ENCODE results near the gene RIBC2. TPM values are rescaled to one million over a fixed set of nuclear protein-coding genes. Genes with fewer than 3 reads are reported as not detected.

Gene RIBC2
- polyA plus RNA-seq, 2 of the 4 experiments (the other 2 are of a cell fraction): 3.0 to 3.8 TPM

- ChIA-PET CTCF (interaction anchor here (1.3 kb wide), 1 partner anchor 124 kb away, joined by 4 read pairs; no protein-coding TSS in a partner anchor), POLR2A (no interaction called here)
- FAIRE-seq (no peak), ATAC-seq (no peak), DNase-seq (ENCODE audit: low read depth in 1 of 2, low spot score in 1 of 2) (no peak)
- no peaks in the 10 kb centered on the region for H3K4me1 ChIP-seq
- H3K27ac ChIP-seq: no peak overlapping the region
- no peak overlapping the region for H3K4me2 ChIP-seq
- H3K9me3 ChIP-seq: no peaks in the 10 kb centered on the region
- H3K4me3 ChIP-seq: no peak overlapping the region
- 88% methylated on average over 10 of the region's 10 CpGs for WGBS (ENCODE audit: missing lambda C conversion rate)
- no peak for TF ChIP-seq HOXB13 (CRISPR knock-in tag; IDR thresholded peaks at IDR 0.05; ENCODE audit: low read depth)
- TF ChIP-seq BCL3 (IDR thresholded peaks at IDR 0.05): no peak
- no peak for TF ChIP-seq FOSL2 (IDR thresholded peaks at IDR 0.05)
- no peak for TF ChIP-seq FOSL2 (CRISPR knock-in tag; IDR thresholded peaks at IDR 0.05)
- TF ChIP-seq REST (IDR thresholded peaks at IDR 0.05): no peak
- TF ChIP-seq ATOH8 (CRISPR knock-in tag; IDR thresholded peaks at IDR 0.05; ENCODE audit: low read depth): no peak
- no peak for TF ChIP-seq SREBF2 (IDR thresholded peaks at IDR 0.05)
- no peak for TF ChIP-seq RARB (CRISPR knock-in tag; IDR thresholded peaks at IDR 0.05)
- TF ChIP-seq PBX3 (IDR thresholded peaks at IDR 0.05): no peak
- no peak for TF ChIP-seq RNF2 (IDR thresholded peaks at IDR 0.05; ENCODE audit: borderline replicate concordance, low read depth)
- TF ChIP-seq CBX8 (IDR thresholded peaks at IDR 0.05): no peak
- TF ChIP-seq JUN (IDR thresholded peaks at IDR 0.05): no peak
- TF ChIP-seq CHD2 (IDR thresholded peaks at IDR 0.05; ENCODE audit: low read length, partially characterized antibody): no peak
- TF ChIP-seq NR3C1 (IDR thresholded peaks at IDR 0.05): no peak
- no peak for TF ChIP-seq RFX5 (IDR thresholded peaks at IDR 0.05)
- no peak for TF ChIP-seq MAX (IDR thresholded peaks at IDR 0.05)
- no peak for TF ChIP-seq POLR2AphosphoS2 (conservative IDR thresholded peaks at IDR 0.05; ENCODE audit: low read length)
- no peak for TF ChIP-seq USF2 (IDR thresholded peaks at IDR 0.05)
- no peak for TF ChIP-seq BHLHE40 (IDR thresholded peaks at IDR 0.05; ENCODE audit: low read depth, low read length)
- no peak for TF ChIP-seq HDAC2 (IDR thresholded peaks at IDR 0.05)
- TF ChIP-seq HES2 (IDR thresholded peaks at IDR 0.05): no peak
Measured at GRCh38 chr22:45429424-45429823, 15.9 kb downstream of the RIBC2 start.
